ENCODE measurements around the gene FOXJ3. TPM values are rescaled to one million over a fixed set of nuclear protein-coding genes. Genes with fewer than 3 reads are reported as not detected.

Gene FOXJ3
- total RNA-seq, 1 donor: 37.3 TPM

GRCh38 chr1:42170779-42171621 lies 164.0 kb downstream of the FOXJ3 start:
- H3K27me3 ChIP-seq (ENCODE audit: insufficient read depth, low read length): no peaks in the 10 kb centered on the region

GRCh38 chr1:42168763-42169162 lies 166.3 kb downstream of the FOXJ3 start:
- Histone ChIP-seq H4K20me1 (ENCODE audit: insufficient read depth, low read length) (peaks cover 4% of the 10 kb centered on the region), H3K36me3 (ENCODE audit: insufficient read depth, low read length) (no peaks in the 10 kb centered on the region), H2AFZ (ENCODE audit: low read length) (no peak overlapping the region), H3K4me3 (ENCODE audit: insufficient read depth, low read length) (no peak overlapping the region), H3K27ac (ENCODE audit: low read depth, low read length) (no peak overlapping the region), H3K79me2 (ENCODE audit: insufficient read depth, low read length) (no peaks in the 10 kb centered on the region), H3K4me1 (ENCODE audit: insufficient read depth, low read length) (peaks cover under 1% of the 10 kb centered on the region), H3K9me3 (ENCODE audit: low read depth, low read length) (no peaks in the 10 kb centered on the region), H3K27me3 (ENCODE audit: insufficient read depth, low read length) (no peaks in the 10 kb centered on the region), H3K4me2 (ENCODE audit: insufficient read depth, low read length) (no peak overlapping the region)
- peak; percentile 44 for DNase-seq (ENCODE audit: insufficient read length, low spot score, missing footprints)
- TF ChIP-seq CTCF (IDR thresholded peaks at IDR 0.05; ENCODE audit: extremely low read depth, low read depth, low read length): no peak

More at GRCh38 chr1:42170779-42171621, 164.0 kb downstream of the FOXJ3 start:
- Histone ChIP-seq H3K4me3 (ENCODE audit: insufficient read depth, low read length) (no peak overlapping the region), H3K4me1 (ENCODE audit: insufficient read depth, low read length) (peaks cover 9% of the 10 kb centered on the region), H4K20me1 (ENCODE audit: insufficient read depth, low read length) (peaks cover 10% of the 10 kb centered on the region), H3K79me2 (ENCODE audit: insufficient read depth, low read length) (no peaks in the 10 kb centered on the region), H3K36me3 (ENCODE audit: insufficient read depth, low read length) (no peaks in the 10 kb centered on the region), H2AFZ (ENCODE audit: low read length) (no peak overlapping the region), H3K27ac (ENCODE audit: low read depth, low read length) (no peak overlapping the region), H3K4me2 (ENCODE audit: insufficient read depth, low read length) (no peak overlapping the region), H3K9me3 (ENCODE audit: low read depth, low read length) (no peaks in the 10 kb centered on the region)
- DNase-seq (ENCODE audit: insufficient read length, low spot score, missing footprints): peak; percentile 22
- TF ChIP-seq CTCF (IDR thresholded peaks at IDR 0.05; ENCODE audit: extremely low read depth, low read depth, low read length): no peak

- Histone ChIP-seq H3K79me2 (ENCODE audit: insufficient read depth, low read length) (no peaks in the 10 kb centered on the region), H3K27ac (ENCODE audit: low read depth, low read length) (no peak overlapping the region), H3K36me3 (ENCODE audit: insufficient read depth, low read length) (no peaks in the 10 kb centered on the region), H3K4me2 (ENCODE audit: insufficient read depth, low read length) (no peak overlapping the region), H3K27me3 (ENCODE audit: insufficient read depth, low read length) (no peaks in the 10 kb centered on the region), H3K9me3 (ENCODE audit: low read depth, low read length) (no peaks in the 10 kb centered on the region), H2AFZ (ENCODE audit: low read length) (no peak overlapping the region), H4K20me1 (ENCODE audit: insufficient read depth, low read length) (no peaks in the 10 kb centered on the region), H3K4me1 (ENCODE audit: insufficient read depth, low read length) (no peaks in the 10 kb centered on the region), H3K4me3 (ENCODE audit: insufficient read depth, low read length) (no peak overlapping the region)
- DNase-seq (ENCODE audit: insufficient read length, low spot score, missing footprints): no peak
- no peak for TF ChIP-seq CTCF (IDR thresholded peaks at IDR 0.05; ENCODE audit: extremely low read depth, low read depth, low read length)
Observed at GRCh38 chr1:42168391-42168670, 166.7 kb downstream of the FOXJ3 start.

- no peaks in the 10 kb centered on the region for H3K36me3 ChIP-seq (ENCODE audit: insufficient read depth, low read length)
- H3K4me3 ChIP-seq (ENCODE audit: insufficient read depth, low read length): no peak overlapping the region
- H3K4me1 ChIP-seq (ENCODE audit: insufficient read depth, low read length): no peaks in the 10 kb centered on the region
- no peak overlapping the region for H2AFZ ChIP-seq (ENCODE audit: low read length)
- no peaks in the 10 kb centered on the region for H3K79me2 ChIP-seq (ENCODE audit: insufficient read depth, low read length)
- no peaks in the 10 kb centered on the region for H3K9me3 ChIP-seq (ENCODE audit: low read depth, low read length)
- DNase-seq (ENCODE audit: insufficient read length, low spot score, missing footprints): peak; percentile 42
- TF ChIP-seq CTCF (IDR thresholded peaks at IDR 0.05; ENCODE audit: extremely low read depth, low read depth, low read length): no peak
- no peaks in the 10 kb centered on the region for H3K27me3 ChIP-seq (ENCODE audit: insufficient read depth, low read length)
- no peak overlapping the region for H3K27ac ChIP-seq (ENCODE audit: low read depth, low read length)
- H3K4me2 ChIP-seq (ENCODE audit: insufficient read depth, low read length): no peak overlapping the region
- H4K20me1 ChIP-seq (ENCODE audit: insufficient read depth, low read length): no peaks in the 10 kb centered on the region
Observed at GRCh38 chr1:42167611-42168390, 167.2 kb downstream of the FOXJ3 start.

All from osteoblast (primary cell).